ENCODE data around the gene TAMALIN. TPM values are rescaled to one million over a fixed set of nuclear protein-coding genes. Genes with fewer than 3 reads are reported as not detected.

Gene TAMALIN
- total RNA-seq, 1 donor from 2014 or later = 5.1 TPM

GRCh38 chr12:52011602-52012214, 5.0 kb downstream of the TAMALIN start:
- no peak for TF ChIP-seq CTCF (IDR thresholded peaks at IDR 0.05; ENCODE audit: insufficient read depth, low read length, poor library complexity, severe bottlenecking)
- DNase-seq (ENCODE audit: low read depth) = no peak
- no peaks in the 10 kb centered on the region for H3K36me3 ChIP-seq (ENCODE audit: control insufficient read depth, insufficient read depth, low read length)
- peaks cover 18% of the 10 kb centered on the region for H3K27me3 ChIP-seq (ENCODE audit: control insufficient read depth, insufficient read depth, low read length)
- no peak overlapping the region for H3K4me3 ChIP-seq (ENCODE audit: low read depth, low read length)

DNA sequence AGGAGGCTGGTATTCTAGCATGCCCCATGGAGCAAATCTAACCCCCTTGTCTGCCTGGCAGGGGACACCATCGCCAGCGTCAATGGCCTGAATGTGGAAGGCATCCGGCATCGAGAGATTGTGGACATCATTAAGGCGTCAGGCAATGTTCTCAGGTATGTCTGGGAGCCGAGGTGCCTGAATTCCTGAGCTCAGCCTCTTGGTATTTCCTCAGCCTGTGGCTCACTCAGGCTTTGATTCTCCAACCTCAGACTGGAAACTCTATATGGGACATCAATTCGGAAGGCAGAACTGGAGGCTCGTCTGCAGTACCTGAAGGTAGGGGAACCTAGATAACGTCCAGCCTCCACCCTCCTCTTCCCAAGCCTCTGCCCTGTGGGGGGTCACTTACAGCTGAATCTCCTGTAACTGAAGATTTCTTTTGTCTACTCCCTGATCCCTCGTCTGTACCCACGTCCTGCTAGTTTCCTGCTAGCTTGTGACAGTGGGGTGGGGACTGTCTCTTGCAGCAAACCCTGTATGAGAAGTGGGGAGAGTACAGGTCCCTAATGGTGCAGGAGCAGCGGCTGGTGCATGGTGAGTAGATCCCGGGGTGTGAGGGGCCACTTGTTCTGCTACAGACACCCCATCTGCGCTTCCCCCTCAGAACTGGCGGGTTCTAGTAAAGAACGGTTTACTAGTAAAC, 7.0 kb downstream of the TAMALIN start:
- Histone ChIP-seq H3K27me3 (ENCODE audit: control insufficient read depth, insufficient read depth, low read length) (peaks cover 6% of the 10 kb centered on the region), H3K36me3 (ENCODE audit: control insufficient read depth, insufficient read depth, low read length) (no peaks in the 10 kb centered on the region), H3K4me3 (ENCODE audit: low read depth, low read length) (no peak overlapping the region)
- no peak for TF ChIP-seq CTCF (IDR thresholded peaks at IDR 0.05; ENCODE audit: insufficient read depth, low read length, poor library complexity, severe bottlenecking)
- DNase-seq (ENCODE audit: low read depth) = no peak

- Histone ChIP-seq H3K4me3 (ENCODE audit: low read depth, low read length) (no peak overlapping the region), H3K27me3 (ENCODE audit: control insufficient read depth, insufficient read depth, low read length) (peaks cover 6% of the 10 kb centered on the region), H3K36me3 (ENCODE audit: control insufficient read depth, insufficient read depth, low read length) (no peaks in the 10 kb centered on the region)
- TF ChIP-seq CTCF (IDR thresholded peaks at IDR 0.05; ENCODE audit: insufficient read depth, low read length, poor library complexity, severe bottlenecking) = no peak
- DNase-seq (ENCODE audit: low read depth) = no peak
Observed at GRCh38 chr12:52014567-52015530, 8.1 kb downstream of the TAMALIN start.

DNA sequence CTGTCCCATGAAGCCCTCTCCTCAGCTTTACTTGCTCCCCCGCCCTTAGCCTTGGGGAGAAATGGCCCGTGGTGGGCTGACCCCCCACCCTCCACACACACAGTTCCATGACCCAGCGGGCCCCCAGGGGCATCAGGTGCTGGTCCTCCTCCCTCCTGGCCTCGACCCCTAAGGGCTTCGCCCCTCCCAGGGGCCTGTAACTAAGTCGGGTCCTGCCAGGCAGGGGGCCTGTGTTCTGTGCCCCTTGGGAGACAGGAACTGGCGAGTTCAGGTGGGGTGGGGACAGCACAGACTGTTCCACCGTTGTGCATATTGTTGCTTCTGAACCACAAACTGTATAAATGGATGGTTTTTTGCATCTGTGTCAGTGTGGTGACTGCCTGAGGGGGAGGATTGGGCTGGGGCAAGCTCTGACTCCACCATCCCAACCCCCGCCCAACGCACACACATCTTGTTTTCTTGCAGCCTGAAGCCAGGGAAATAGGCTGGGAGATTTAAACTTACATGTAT, 8.8 kb downstream of the TAMALIN start:
- Histone ChIP-seq H3K27me3 (ENCODE audit: control insufficient read depth, insufficient read depth, low read length) (peaks cover 6% of the 10 kb centered on the region), H3K36me3 (ENCODE audit: control insufficient read depth, insufficient read depth, low read length) (no peaks in the 10 kb centered on the region), H3K4me3 (ENCODE audit: low read depth, low read length) (no peak overlapping the region)
- no peak for DNase-seq (ENCODE audit: low read depth)
- TF ChIP-seq CTCF (IDR thresholded peaks at IDR 0.05; ENCODE audit: insufficient read depth, low read length, poor library complexity, severe bottlenecking) = no peak

DNA sequence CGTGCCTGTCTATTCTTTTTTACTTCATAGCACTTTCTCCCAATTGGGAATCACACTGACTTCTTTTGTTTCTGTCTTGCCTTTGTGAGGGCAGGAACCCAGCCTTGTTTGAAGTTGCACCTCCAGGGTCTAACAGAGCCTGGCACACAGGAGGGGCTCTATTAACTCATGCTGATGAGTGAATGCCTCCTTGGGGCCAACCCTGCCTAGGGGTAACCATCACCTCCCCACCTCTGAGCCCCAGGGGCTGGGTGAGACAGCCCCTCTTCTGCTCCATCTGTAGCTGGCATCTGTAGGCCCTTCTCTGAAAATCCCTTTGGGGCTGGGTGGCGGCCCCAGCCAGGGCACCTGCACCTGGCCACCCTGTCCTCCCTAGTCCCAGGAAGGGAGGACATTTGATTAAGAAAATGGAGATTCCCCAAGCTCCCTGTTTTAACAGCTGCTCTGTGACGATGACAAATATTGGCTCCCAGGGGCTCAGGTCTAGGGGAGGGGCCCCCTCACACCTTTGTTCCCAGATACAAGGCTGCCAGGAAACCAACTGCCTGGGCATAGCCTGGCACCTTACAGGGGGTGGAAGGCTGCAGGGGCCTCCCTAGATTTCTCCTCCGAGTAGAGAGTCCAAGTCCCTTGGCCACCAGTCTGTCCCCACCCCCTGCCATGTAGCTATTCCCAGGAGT, 11.8 kb downstream of the TAMALIN start:
- Histone ChIP-seq H3K4me3 (ENCODE audit: low read depth, low read length) (no peak overlapping the region), H3K36me3 (ENCODE audit: control insufficient read depth, insufficient read depth, low read length) (no peaks in the 10 kb centered on the region), H3K27me3 (ENCODE audit: control insufficient read depth, insufficient read depth, low read length) (peaks cover 6% of the 10 kb centered on the region)
- DNase-seq (ENCODE audit: low read depth) = no peak
- no peak for TF ChIP-seq CTCF (IDR thresholded peaks at IDR 0.05; ENCODE audit: insufficient read depth, low read length, poor library complexity, severe bottlenecking)
